ENCODE measurements around the gene SP140L. TPM values are rescaled to one million over a fixed set of nuclear protein-coding genes. Genes with fewer than 3 reads are reported as not detected.
"Not testable (repeated sequence)": the region's sequence is repeated elsewhere in the genome, so short reads cannot be mapped to it uniquely, and the experiment has no call there.

SP140L gene
- total RNA-seq, 4 donors from 2014 or later, result 4.4 to 8.3 (median 6.8) TPM

DNA sequence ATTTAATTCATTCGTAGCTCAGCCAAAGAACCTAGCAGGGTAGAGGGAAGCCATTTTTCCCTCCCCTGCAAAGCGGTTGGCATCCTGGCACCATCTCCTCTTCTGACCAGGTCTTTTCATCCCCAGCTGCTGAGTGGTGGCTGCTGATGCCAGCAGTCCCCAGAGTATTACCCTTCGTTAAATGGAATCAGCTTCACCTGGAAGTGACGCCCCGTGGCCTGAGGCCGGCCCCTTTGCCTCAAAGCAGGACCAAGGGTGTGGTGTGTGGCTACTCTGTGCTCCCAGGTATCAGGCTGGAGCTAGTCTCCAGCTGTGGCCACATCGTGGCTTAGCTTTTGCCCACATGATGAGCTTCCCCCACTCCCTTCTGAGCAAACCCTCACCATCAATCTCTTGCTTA is 76.8 kb downstream of the SP140L start:
- no peak overlapping the region for H3K27ac ChIP-seq (replicated peaks in 1 of 4)
- DNase-seq (ENCODE audit: extremely low spot score), result peak; percentile 62
- no peak for TF ChIP-seq POLR2A (IDR thresholded peaks at IDR 0.05; ENCODE audit: low read depth)
- TF ChIP-seq, protein P1, sequence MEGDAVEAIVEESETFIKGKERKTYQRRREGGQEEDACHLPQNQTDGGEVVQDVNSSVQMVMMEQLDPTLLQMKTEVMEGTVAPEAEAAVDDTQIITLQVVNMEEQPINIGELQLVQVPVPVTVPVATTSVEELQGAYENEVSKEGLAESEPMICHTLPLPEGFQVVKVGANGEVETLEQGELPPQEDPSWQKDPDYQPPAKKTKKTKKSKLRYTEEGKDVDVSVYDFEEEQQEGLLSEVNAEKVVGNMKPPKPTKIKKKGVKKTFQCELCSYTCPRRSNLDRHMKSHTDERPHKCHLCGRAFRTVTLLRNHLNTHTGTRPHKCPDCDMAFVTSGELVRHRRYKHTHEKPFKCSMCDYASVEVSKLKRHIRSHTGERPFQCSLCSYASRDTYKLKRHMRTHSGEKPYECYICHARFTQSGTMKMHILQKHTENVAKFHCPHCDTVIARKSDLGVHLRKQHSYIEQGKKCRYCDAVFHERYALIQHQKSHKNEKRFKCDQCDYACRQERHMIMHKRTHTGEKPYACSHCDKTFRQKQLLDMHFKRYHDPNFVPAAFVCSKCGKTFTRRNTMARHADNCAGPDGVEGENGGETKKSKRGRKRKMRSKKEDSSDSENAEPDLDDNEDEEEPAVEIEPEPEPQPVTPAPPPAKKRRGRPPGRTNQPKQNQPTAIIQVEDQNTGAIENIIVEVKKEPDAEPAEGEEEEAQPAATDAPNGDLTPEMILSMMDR (IDR thresholded peaks at IDR 0.05), result no peak
- TF ChIP-seq POLR2AphosphoS5 (IDR thresholded peaks at IDR 0.05), result no peak
- TF ChIP-seq EP300 (IDR thresholded peaks at IDR 0.05), result no peak
- no peak overlapping the region for H3K4me3 ChIP-seq
- 86% methylated on average over 3 of the region's 7 CpGs for WGBS
- H3K27me3 ChIP-seq, result no peaks in the 10 kb centered on the region
- peaks cover 0 to 42% (median 24%) of the 10 kb centered on the region in 4 donors for H3K36me3 ChIP-seq
- intact Hi-C loops (cut with DNase I), result no loop called here
- H3K9me3 ChIP-seq, result no peaks in the 10 kb centered on the region
- H3K4me1 ChIP-seq, result peaks cover 6 to 8% (median 7%) of the 10 kb centered on the region in 4 donors

- peaks cover 19 to 24% (median 23%) of the 10 kb centered on the region in 4 donors for H3K4me1 ChIP-seq
- H3K27ac ChIP-seq (replicated peaks in 1 of 4), result no peak overlapping the region
- WGBS, result 92% methylated on average over 3 of the region's 3 CpGs
- no peaks in the 10 kb centered on the region for H3K9me3 ChIP-seq
- intact Hi-C loops (cut with DNase I), result no loop called here
- no peak for TF ChIP-seq POLR2AphosphoS5 (IDR thresholded peaks at IDR 0.05)
- TF ChIP-seq, protein P1 (IDR thresholded peaks at IDR 0.05), result no peak
- no peak for TF ChIP-seq EP300 (IDR thresholded peaks at IDR 0.05)
- TF ChIP-seq POLR2A (IDR thresholded peaks at IDR 0.05; ENCODE audit: low read depth), result no peak
- H3K36me3 ChIP-seq, result peaks cover 0 to 28% (median 16%) of the 10 kb centered on the region in 4 donors
- H3K4me3 ChIP-seq, result no peak overlapping the region
- peak; percentile 26 for DNase-seq (ENCODE audit: extremely low spot score)
- no peaks in the 10 kb centered on the region for H3K27me3 ChIP-seq
These were observed 78.8 kb downstream of the SP140L start for GRCh38 chr2:230405824-230406223.

DNA sequence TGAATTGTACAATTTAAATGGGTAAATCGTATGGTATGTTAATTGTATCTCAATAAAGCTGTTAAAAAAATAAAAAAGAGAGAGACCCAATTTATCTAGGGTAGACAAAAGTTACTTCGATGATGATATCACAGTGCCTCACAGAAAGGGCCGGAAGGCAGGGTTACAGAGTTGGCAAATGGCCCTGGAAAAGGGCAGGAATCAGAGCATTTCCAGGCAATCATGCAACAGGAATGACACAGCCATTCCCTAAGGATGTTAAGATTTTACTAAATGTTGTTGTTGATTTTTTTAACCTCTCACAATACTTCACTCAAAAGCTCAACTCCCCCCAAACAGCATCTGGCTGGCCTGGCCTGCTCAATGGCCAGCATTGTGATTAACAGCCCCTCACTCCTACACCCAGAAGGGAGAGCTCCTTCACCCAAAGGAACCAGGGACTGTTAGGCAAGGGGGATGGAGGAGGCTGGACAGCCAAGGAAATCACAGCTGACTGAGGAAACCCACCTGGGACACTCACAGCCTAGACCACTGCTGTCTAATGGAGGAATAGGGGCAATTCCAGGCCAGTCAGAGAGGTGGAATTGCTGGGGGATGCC is 81.3 kb downstream of the SP140L start:
- DNase-seq (ENCODE audit: extremely low spot score), result peak; percentile 90
- WGBS, result 62% methylated on average over 3 of the region's 3 CpGs
- H3K9me3 ChIP-seq, result no peaks in the 10 kb centered on the region
- no peaks in the 10 kb centered on the region for H3K27me3 ChIP-seq
- peak overlapping the region; percentile 33 to 69 (median 62) for H3K27ac ChIP-seq (replicated peaks in 1 of 4)
- peaks cover 0 to 12% (median 7%) of the 10 kb centered on the region in 4 donors for H3K36me3 ChIP-seq
- peaks cover 35 to 39% (median 39%) of the 10 kb centered on the region in 4 donors for H3K4me1 ChIP-seq
- H3K4me3 ChIP-seq, result no peak overlapping the region
- intact Hi-C loops (cut with DNase I), result no loop called here
- TF ChIP-seq EP300 (IDR thresholded peaks at IDR 0.05) (no peak), POLR2AphosphoS5 (IDR thresholded peaks at IDR 0.05) (peak; percentile 33 to 50)

DNA sequence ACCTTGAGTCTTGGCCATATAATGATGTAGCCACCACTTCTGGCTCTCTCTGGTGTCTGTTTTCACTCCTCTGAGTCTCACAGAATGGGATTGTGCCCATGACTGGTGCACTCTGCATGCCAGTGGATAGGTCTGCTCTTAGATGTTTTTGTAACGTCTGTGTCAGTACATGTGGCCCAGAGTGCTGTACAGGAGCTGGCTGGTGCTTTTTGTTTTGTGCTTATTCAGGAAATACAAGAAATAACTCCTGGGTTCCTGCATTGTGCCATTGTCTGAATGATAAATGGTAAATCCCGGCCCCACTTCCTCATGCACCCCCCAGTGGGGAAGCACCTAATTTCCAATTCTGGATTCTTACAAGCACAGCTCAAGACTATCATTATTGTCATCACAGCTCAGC is 82.3 kb downstream of the SP140L start:
- H3K9me3 ChIP-seq; intact Hi-C loops (cut with DNase I); H3K4me3 ChIP-seq; H3K36me3 ChIP-seq; H3K27me3 ChIP-seq: not testable (repeated sequence)
- Histone ChIP-seq H3K4me1 (peaks cover 35 to 41% (median 39%) of the 10 kb centered on the region in 4 donors), H3K27ac (replicated peaks in 1 of 4) (peak overlapping the region; percentile 33 to 69 (median 62))
- TF ChIP-seq POLR2AphosphoS5 (IDR thresholded peaks at IDR 0.05), result peak in 1 of 2 donors; percentile 23
- peak; percentile 85 for DNase-seq (ENCODE audit: extremely low spot score)
- 48% methylated on average over 2 of the region's 2 CpGs for WGBS

DNA sequence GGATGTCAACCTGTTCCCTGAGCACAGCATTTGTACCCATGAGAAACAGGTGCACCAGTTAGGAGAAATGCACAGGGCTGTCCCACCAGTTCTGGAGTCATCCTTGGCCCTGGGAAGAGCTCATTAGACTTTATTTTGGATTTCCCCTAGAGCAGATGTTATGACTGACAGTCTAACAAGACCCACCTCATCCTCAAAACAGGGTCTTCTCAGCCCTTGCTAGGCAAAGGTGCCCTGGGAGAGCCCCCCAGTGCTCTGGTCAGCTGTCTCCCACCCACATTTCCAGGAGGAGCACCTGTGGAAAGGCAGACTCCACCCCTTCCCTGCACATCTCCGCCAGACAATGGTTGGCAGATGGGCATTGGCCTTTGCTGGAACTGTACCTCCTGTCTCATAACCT is 83.3 kb downstream of the SP140L start:
- H3K27me3 ChIP-seq, result no peaks in the 10 kb centered on the region
- H3K4me1 ChIP-seq, result peaks cover 39 to 49% (median 41%) of the 10 kb centered on the region in 4 donors
- H3K9me3 ChIP-seq, result no peaks in the 10 kb centered on the region
- TF ChIP-seq POLR2AphosphoS5 (IDR thresholded peaks at IDR 0.05) (no peak), EP300 (IDR thresholded peaks at IDR 0.05) (no peak), POLR2A (IDR thresholded peaks at IDR 0.05; ENCODE audit: low read depth) (no peak)
- TF ChIP-seq, protein P1 (IDR thresholded peaks at IDR 0.05), result no peak
- WGBS, result 100% methylated on average over 1 of the region's 1 CpG
- no peak overlapping the region for H3K27ac ChIP-seq (replicated peaks in 1 of 4)
- DNase-seq (ENCODE audit: extremely low spot score), result peak; percentile 72
- intact Hi-C loops (cut with DNase I), result loop anchor here (10.0 kb wide), 2 partner anchors 185 to 385 kb away; partner anchors contain the start of gene SP140
- no peaks in the 10 kb centered on the region for H3K36me3 ChIP-seq
- no peak overlapping the region for H3K4me3 ChIP-seq

Measured in esophagus muscularis mucosa (tissue), 4 donors.